GM12872 (cell line): ENCODE results near the gene LTBP1.

ENCODE experiments used
- CTCF ChIP-seq: IDR thresholded peaks from 3 replicates; pipeline ENCODE4 v1.5.1; 2011; ENCODE audit warnings: low read depth, mild to moderate bottlenecking, low read length, moderate library complexity; ENCODE audit not compliant: insufficient read depth

Gene LTBP1

DNA sequence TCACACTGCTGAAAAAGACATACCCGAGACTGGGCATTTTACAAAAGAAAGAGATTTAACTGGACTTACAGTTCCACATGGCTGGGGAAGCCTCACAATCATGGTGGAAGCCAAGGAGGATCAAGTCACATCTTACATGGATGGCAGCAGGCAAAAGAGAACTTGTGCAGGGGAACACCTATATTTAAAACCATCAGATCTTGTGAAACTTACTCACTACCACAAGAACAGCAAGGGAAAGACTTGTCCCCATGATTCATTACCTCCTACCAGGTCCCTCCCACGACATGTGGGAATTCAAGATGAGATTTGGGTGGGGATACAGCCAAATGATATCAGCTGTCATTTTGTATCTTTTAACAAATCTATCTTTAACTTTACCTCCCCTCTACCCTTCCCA lies 278.6 kb downstream of the LTBP1 start:
- TF ChIP-seq CTCF: no peak

- TF ChIP-seq CTCF: no peak
These were observed 279.8 kb downstream of the LTBP1 start for GRCh38 chr2:33226546-33226945.

GRCh38 chr2:33229646-33230045 lies 282.9 kb downstream of the LTBP1 start:
- no peak for TF ChIP-seq CTCF

GRCh38 chr2:33230195-33230594 lies 283.4 kb downstream of the LTBP1 start:
- TF ChIP-seq CTCF: no peak

GRCh38 chr2:33230842-33231241 lies 284.1 kb downstream of the LTBP1 start:
- no peak for TF ChIP-seq CTCF

DNA sequence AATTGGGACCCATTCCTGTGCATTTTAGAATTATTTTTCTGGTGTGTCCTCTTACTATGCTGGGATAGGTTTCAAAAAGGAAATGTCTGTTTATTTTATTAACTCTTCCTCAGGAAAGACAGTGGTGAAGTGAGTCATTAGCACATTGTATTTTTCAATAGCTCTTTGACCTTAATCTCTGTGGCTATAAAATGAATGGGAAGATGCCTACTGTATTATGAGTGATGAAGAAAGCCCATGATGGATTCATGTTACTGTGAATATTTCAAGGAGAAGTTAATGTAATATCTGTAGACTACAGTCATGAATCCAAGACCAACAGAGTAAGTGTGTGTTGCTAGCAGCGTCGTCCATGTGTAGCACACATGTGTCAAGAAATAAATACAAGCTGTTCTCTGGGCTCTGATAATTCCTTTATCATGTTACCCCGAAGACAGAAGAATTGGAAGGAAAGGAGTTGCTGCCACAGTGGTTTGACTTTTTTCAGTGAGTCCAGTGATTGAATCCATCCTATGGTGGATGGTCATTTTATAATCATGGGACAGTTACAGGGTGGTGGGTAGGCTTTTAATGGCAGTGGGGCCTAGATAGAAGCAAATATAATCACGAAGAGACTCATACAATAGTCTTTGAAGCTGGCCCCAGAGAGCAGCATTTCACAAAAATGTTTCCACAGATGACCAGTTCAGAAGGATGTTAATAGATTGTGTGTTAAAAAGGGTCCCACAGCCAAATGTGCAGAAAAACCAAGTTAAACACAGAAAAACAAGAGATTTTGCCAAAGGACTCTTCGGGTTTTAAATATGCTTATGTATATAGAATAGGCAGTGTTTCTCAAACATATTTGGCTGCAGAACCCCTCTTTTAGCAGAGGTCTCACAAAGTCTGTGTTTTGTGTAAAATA lies 290.0 kb downstream of the LTBP1 start:
- no peak for TF ChIP-seq CTCF

DNA sequence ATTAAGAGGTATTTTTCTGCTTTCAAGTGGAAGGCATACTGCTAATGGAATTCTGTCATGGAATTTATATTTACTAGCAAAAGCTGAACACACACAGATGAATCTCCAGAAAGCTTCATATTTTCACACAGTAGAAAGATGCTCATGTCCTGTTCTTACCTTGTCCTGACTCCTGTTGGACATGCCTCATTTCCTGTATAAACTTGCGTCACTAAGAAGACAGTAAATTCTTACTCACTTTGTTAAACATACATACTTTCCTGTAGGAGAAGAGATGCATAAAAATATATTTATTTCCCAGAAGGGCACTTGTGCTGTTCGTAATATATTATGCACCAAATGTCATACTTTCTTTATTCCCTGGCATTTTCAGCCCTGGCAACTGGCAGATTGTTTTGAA lies 291.4 kb downstream of the LTBP1 start:
- TF ChIP-seq CTCF: no peak
